GM13976 (cell line): ENCODE data around the gene ZCCHC7.
"Not testable (repeated sequence)": the region's sequence is repeated elsewhere in the genome, so short reads cannot be mapped to it uniquely, and the experiment has no call there.

Source experiments
- DNase-seq: peaks from one replicate; pipeline ENCODE4 v3.0.0; 2012; ENCODE audit warnings: low spot score
- in situ Hi-C: fragments of 300-500 bp; cut with MboI; formaldehyde crosslinking; loops from one replicate; pipeline ENCODE4 v1.12.0; 2022; ENCODE audit warnings: low sequenced_read_pairs, mixed read lengths, inconsistent platforms; ENCODE audit not compliant: unreplicated experiment
- TF ChIP-seq, protein P1 (sequence below): IDR thresholded peaks from 2 replicates; pipeline ENCODE4 v1.5.1; 2012; ENCODE audit warnings: borderline replicate concordance, mild to moderate bottlenecking; ENCODE audit not compliant: insufficient read depth; ENCODE audit errors: extremely low read depth, missing control alignments, control extremely low read depth

ZCCHC7 gene

DNA sequence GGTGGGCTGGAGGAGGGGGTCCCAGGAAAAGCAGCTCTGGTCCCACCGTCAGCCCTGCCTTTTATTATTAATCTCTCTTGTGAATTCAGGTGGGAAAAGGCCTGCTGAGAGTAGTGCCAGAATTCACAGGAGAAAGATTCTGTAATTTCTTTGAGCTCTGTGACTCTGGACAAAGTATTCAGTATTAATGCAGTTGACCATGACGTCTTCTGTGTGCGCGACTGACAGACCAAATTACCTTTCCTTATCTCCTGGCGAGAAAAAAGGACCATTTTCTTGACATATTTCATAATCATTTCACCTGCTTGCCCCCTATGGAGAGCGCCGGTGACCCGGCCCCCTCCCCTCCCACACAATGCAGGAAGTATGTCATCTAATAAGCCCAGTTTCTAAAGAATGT lies 275.3 kb downstream of the ZCCHC7 start:
- TF ChIP-seq, protein P1, sequence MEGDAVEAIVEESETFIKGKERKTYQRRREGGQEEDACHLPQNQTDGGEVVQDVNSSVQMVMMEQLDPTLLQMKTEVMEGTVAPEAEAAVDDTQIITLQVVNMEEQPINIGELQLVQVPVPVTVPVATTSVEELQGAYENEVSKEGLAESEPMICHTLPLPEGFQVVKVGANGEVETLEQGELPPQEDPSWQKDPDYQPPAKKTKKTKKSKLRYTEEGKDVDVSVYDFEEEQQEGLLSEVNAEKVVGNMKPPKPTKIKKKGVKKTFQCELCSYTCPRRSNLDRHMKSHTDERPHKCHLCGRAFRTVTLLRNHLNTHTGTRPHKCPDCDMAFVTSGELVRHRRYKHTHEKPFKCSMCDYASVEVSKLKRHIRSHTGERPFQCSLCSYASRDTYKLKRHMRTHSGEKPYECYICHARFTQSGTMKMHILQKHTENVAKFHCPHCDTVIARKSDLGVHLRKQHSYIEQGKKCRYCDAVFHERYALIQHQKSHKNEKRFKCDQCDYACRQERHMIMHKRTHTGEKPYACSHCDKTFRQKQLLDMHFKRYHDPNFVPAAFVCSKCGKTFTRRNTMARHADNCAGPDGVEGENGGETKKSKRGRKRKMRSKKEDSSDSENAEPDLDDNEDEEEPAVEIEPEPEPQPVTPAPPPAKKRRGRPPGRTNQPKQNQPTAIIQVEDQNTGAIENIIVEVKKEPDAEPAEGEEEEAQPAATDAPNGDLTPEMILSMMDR = no peak
- in situ Hi-C loops = no loop called here
- DNase-seq = no peak

DNA sequence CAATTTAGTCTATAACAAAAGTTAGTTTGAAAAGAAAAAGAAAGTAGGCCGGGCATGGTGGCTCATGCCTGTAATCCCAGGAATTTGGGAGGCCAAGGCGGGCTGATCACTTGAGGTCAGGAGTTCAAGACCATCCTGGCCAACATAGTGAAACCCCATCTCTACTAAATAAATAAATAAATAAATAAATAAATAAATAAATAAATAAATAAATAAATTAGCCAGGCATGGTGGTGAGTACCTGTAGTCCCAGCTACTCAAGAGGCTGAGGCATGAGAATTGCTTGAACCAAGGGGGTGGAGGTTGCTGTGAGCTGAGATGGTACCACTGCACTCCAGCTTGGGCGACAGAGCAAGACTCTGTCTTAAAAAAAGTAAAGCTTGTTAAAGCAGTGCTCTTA lies 277.6 kb downstream of the ZCCHC7 start:
- in situ Hi-C loops, DNase-seq: not testable (repeated sequence)

- TF ChIP-seq, protein P1 = no peak
- DNase-seq = no peak
- in situ Hi-C loops = no loop called here
Measured at GRCh38 chr9:37398464-37399025, 278.2 kb downstream of the ZCCHC7 start.

- TF ChIP-seq, protein P1 = no peak
- in situ Hi-C loops = no loop called here
Measured at GRCh38 chr9:37399336-37399735, 279.0 kb downstream of the ZCCHC7 start.

DNA sequence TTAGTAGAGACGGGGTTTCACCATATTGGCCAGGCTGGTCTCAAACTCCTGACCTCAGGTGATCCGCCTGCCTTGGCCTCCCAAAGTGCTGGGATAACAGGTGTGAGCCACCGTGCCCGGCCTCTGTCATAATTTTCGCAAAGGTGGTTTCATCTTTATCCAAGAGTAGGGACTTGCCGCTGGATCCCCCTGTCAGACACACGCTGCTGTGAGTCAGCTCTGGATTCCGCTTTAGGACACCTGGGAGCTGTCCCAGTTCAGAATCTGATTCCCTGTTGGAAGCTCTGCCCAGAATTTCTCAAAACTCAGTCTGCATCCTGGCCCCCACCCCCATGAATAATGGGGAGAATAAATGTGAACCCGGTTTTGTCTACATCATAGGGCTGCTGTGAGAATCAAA lies 284.2 kb downstream of the ZCCHC7 start:
- in situ Hi-C loops = loop anchor here (10.0 kb wide), 2 partner anchors 370 to 410 kb away; partner anchors contain the start of gene PAX5
- TF ChIP-seq, protein P1 = no peak
- DNase-seq = no peak

More at GRCh38 chr9:37399336-37399735, 279.0 kb downstream of the ZCCHC7 start:
- DNase-seq = no peak

DNA sequence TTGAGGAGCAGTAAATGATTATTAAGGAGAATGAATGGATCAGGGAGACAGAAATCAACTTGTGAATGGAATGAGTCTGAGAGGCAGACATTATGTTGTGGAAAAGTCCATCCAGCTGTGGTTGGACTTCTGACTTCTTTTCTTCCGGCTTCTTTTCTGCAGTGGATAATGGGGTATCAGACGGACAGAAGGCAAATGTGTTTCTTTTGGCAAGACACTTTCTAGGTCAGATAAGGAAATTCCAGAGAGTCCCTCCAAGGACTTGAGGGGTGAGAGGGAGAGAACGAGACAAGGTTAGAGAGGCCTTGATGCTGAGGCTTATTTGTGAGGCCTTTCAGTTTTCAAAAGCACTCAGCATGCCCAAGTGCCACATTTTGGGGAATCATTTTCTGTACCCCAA lies 285.0 kb downstream of the ZCCHC7 start:
- in situ Hi-C loops = loop anchor here (10.0 kb wide), 2 partner anchors 371 to 411 kb away; partner anchors contain the start of gene PAX5
- TF ChIP-seq, protein P1 = no peak
- no peak for DNase-seq

GRCh38 chr9:37405764-37406380 lies 285.5 kb downstream of the ZCCHC7 start:
- TF ChIP-seq, protein P1 = no peak
- DNase-seq = no peak
- in situ Hi-C loops = loop anchor here (10.0 kb wide), 2 partner anchors 371 to 411 kb away; partner anchors contain the start of gene PAX5
